Aorta (tissue), 5 donors: ENCODE measurements around the gene OR5K3. TPM values are rescaled to one million over a fixed set of nuclear protein-coding genes. Genes with fewer than 3 reads are reported as not detected.

Experiments
- ATAC-seq: fragments of 200-7000 bp; cut with Tn5 transposase; one replicate; pipeline ENCODE4 v1.9.1; 2022; ENCODE audit warnings: moderate library complexity; ENCODE audit not compliant: low FRiP score
- DNase-seq, 2 donors: peaks; one replicate each; pipeline ENCODE4 v3.0.0-alpha.2; 2020
- H3K27ac ChIP-seq, 2 donors: one replicate each; pipeline ENCODE4 v1.5.1; 2013; ENCODE audit warnings: low read length in 2 of 2, mild to moderate bottlenecking in 2 of 2, moderate library complexity in 2 of 2, control low read depth in 1 of 2, inconsistent platforms in 1 of 2, low read depth in 1 of 2
- H3K27me3 ChIP-seq, 2 donors: one replicate each; pipeline ENCODE4 v1.6.1; 2013; ENCODE audit warnings: control low read depth in 1 of 2, low read length in 1 of 2, mild to moderate bottlenecking in 1 of 2, moderate library complexity in 1 of 2; ENCODE audit not compliant: insufficient read depth in 2 of 2, control insufficient read depth in 1 of 2
- H3K36me3 ChIP-seq, 2 donors: one replicate each; pipeline ENCODE4 v1.6.1; 2013; ENCODE audit warnings: control low read depth in 1 of 2, low read length in 1 of 2, mild to moderate bottlenecking in 1 of 2; ENCODE audit not compliant: insufficient read depth in 2 of 2, control insufficient read depth in 1 of 2
- H3K4me1 ChIP-seq, 2 donors: one replicate each; pipeline ENCODE4 v1.6.1; 2013; ENCODE audit warnings: low read length in 2 of 2, control low read depth in 1 of 2, mild to moderate bottlenecking in 1 of 2, moderate library complexity in 1 of 2; ENCODE audit not compliant: insufficient read depth in 2 of 2, control insufficient read depth in 1 of 2
- H3K4me3 ChIP-seq, 2 donors: one replicate each; pipeline ENCODE4 v1.5.1; 2013; ENCODE audit warnings: low read length in 2 of 2, control low read depth in 1 of 2, mild to moderate bottlenecking in 1 of 2
- H3K9me3 ChIP-seq: one replicate; pipeline ENCODE4 v1.6.1; 2013; ENCODE audit warnings: mild to moderate bottlenecking, low read length; ENCODE audit not compliant: control insufficient read depth
- WGBS, 2 donors: extraction: QIAGEN DNeasy Blood & Tissue Kit; methylation state at CpG; one replicate each; pipeline ENCODE4 v1.1.7; 2013; 5-methylcytosine and 5-hydroxymethylcytosine counted together
- intact Hi-C, 2 donors: fragments of 100-400 bp; cut with DNase I; formaldehyde crosslinking; loops; one replicate each; pipeline versions ENCODE4 v1.14.2 to v1.15.0; 2022
- polyA plus RNA-seq, 2 donors: library from polyadenylated mRNA; stranded (reverse); fragments of 200-250 nt; gene quantifications; one replicate each; pipeline ENCODE4 v1.2.3, GENCODE V29; 2013
- total RNA-seq, 2 donors: library from RNA; stranded (reverse); fragmentation: NEBNext Ultra II Directional; extraction: Animal tissue kit (Norgen Biotek cat#: 25700); gene quantifications; one replicate each; pipeline ENCODE4 v1.2.1, GENCODE V29; 2021
- donor health status: healthy with polysubstance abuse.
- donor health status: Bipolar disorder and iron deficiency.
- donor health status: DM: no; HTN: no; CAD: no.
- donor health status: DM: no; HTN: no; CAD: no.
- donor health status: DM: yes; HTN: yes; CAD: no.

The OR5K3 gene
- total and polyA plus RNA-seq, 4 donors = not detected

DNA sequence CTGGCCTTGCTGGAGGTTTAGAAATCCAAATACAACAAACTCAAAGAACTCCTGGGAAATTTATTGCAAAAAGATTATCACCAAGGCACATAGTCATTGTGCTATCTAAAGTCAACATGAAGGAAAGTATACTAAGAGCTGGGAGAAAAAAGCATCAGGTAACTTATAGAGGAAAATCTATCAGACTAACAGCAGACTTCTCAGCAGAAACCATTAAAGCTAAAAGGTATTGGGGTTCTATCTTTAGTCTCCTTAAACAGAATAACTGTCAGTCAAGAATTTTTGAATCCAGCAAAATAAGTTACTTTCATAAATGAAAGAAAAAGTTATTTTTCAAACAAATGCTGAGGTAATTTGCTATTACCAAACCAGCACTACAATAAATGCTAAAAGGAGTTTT is 8.0 kb downstream of the OR5K3 start:
- H3K27me3 ChIP-seq = no peaks in the 10 kb centered on the region
- no peaks in the 10 kb centered on the region for H3K36me3 ChIP-seq
- peaks cover 3% of the 10 kb centered on the region for H3K9me3 ChIP-seq
- H3K4me1 ChIP-seq = no peaks in the 10 kb centered on the region
- DNase-seq = no peak
- intact Hi-C loops = no loop called here
- H3K4me3 ChIP-seq = no peak overlapping the region
- H3K27ac ChIP-seq = no peak overlapping the region
- ATAC-seq = no peak

- Histone ChIP-seq H3K9me3 (peaks cover 8% of the 10 kb centered on the region), H3K27me3 (no peaks in the 10 kb centered on the region), H3K4me3 (no peak overlapping the region), H3K4me1 (no peaks in the 10 kb centered on the region), H3K36me3 (no peaks in the 10 kb centered on the region), H3K27ac (no peak overlapping the region)
- ATAC-seq = no peak
- intact Hi-C loops = no loop called here
- peak in 1 of 2 donors; percentile 32 for DNase-seq
- WGBS, 2 donors = 87 to 100% methylated on average over 1 of the region's 1 CpG
Observed at GRCh38 chr3:98402507-98402906, 12.0 kb downstream of the OR5K3 start.

DNA sequence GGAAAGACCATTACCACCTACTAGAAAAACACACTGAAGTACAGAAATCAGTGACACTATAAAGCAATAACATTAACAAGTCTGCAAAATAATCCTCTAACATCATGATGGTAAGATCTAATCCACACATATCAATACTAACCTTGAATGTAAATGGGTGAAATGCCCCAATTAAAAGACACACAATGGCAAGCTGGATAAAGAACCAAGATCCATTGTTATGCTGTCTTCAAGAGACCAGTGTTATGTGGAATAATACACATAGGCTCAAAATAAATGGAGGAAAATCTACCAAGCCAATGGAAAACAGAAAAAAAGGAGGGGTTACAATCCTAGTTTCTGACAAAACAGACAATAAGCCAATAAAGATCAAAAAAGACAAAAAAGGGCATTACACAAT is 13.5 kb downstream of the OR5K3 start:
- Histone ChIP-seq H3K27ac (no peak overlapping the region), H3K36me3 (no peaks in the 10 kb centered on the region), H3K4me3 (no peak overlapping the region), H3K27me3 (no peaks in the 10 kb centered on the region), H3K4me1 (no peaks in the 10 kb centered on the region), H3K9me3 (peaks cover 8% of the 10 kb centered on the region)
- DNase-seq (no peak), ATAC-seq (no peak)
- intact Hi-C loops = no loop called here

- Histone ChIP-seq H3K4me1 (no peaks in the 10 kb centered on the region), H3K27me3 (no peaks in the 10 kb centered on the region), H3K27ac (no peak overlapping the region), H3K4me3 (no peak overlapping the region), H3K9me3 (peaks cover 7% of the 10 kb centered on the region), H3K36me3 (no peaks in the 10 kb centered on the region)
- no peak for ATAC-seq
- WGBS, 2 donors = 83 to 90% methylated on average over 2 of the region's 2 CpGs
- DNase-seq = no peak
- intact Hi-C loops = no loop called here
Observed at GRCh38 chr3:98406034-98406433, 15.6 kb downstream of the OR5K3 start.

- Histone ChIP-seq H3K9me3 (peaks cover 7% of the 10 kb centered on the region), H3K4me3 (no peak overlapping the region), H3K4me1 (no peaks in the 10 kb centered on the region), H3K36me3 (peaks cover 0 to 2% of the 10 kb centered on the region in 2 donors), H3K27ac (no peak overlapping the region), H3K27me3 (no peaks in the 10 kb centered on the region)
- no peak for DNase-seq
- intact Hi-C loops = no loop called here
- ATAC-seq = no peak
Observed at GRCh38 chr3:98432575-98432974, 42.1 kb downstream of the OR5K3 start.

GRCh38 chr3:98433764-98434163 is 43.3 kb downstream of the OR5K3 start:
- Histone ChIP-seq H3K4me3 (no peak overlapping the region), H3K9me3 (peaks cover 3% of the 10 kb centered on the region), H3K4me1 (no peaks in the 10 kb centered on the region), H3K27me3 (no peaks in the 10 kb centered on the region), H3K36me3 (peaks cover 0 to 2% of the 10 kb centered on the region in 2 donors), H3K27ac (no peak overlapping the region)
- intact Hi-C loops = no loop called here
- 24 to 29% methylated on average over 2 of the region's 2 CpGs for WGBS, 2 donors
- ATAC-seq = no peak
- DNase-seq = no peak

GRCh38 chr3:98434412-98434811 is 43.9 kb downstream of the OR5K3 start:
- H3K27ac ChIP-seq = no peak overlapping the region
- intact Hi-C loops = no loop called here
- H3K4me3 ChIP-seq = no peak overlapping the region
- H3K4me1 ChIP-seq = no peaks in the 10 kb centered on the region
- peaks cover 1% of the 10 kb centered on the region for H3K9me3 ChIP-seq
- 73 to 74% methylated on average over 4 of the region's 4 CpGs for WGBS, 2 donors
- no peak for ATAC-seq
- H3K36me3 ChIP-seq = peaks cover 0 to 2% of the 10 kb centered on the region in 2 donors
- no peak for DNase-seq
- no peaks in the 10 kb centered on the region for H3K27me3 ChIP-seq

DNA sequence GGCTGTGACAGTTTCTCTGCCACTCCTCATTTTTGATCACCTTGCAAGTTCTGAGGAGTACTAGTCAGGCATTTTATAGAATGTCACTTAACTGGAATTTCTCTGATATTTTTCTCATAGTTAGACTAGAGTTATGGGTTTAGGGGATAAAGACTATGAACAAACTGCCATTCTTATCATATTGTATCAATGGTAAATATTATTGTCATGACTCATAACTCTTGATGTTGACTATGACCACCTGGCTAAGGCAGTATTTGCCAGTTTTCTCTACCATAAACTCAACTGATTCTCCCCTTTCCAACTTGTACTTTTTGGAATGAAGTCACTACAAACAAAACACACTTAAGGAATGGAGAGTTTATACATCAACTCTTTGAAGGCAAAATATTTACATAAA is 49.8 kb downstream of the OR5K3 start:
- Histone ChIP-seq H3K4me3 (no peak overlapping the region), H3K36me3 (no peaks in the 10 kb centered on the region), H3K27me3 (peaks cover 0 to 1% of the 10 kb centered on the region in 2 donors), H3K27ac (no peak overlapping the region), H3K4me1 (no peaks in the 10 kb centered on the region), H3K9me3 (peaks cover 2% of the 10 kb centered on the region)
- intact Hi-C loops = no loop called here
- no peak for ATAC-seq
- DNase-seq = no peak
